Natural killer cell (primary cell): ENCODE data around the gene EML3. TPM values are rescaled to one million over a fixed set of nuclear protein-coding genes. Genes with fewer than 3 reads are reported as not detected.

Experiments
- ATAC-seq, 3 donors: fragments of 150-1000 bp in 2 of 3; fragments of 200-7000 bp in 1 of 3; cut with Tn5 transposase; 1 replicate in 1 of 3; 2 replicates in 2 of 3; pipeline ENCODE4 v1.10.0; 2021; ENCODE audit warnings: mild to moderate bottlenecking in 2 of 3, moderate library complexity in 2 of 3
- DNase-seq, 2 donors: peaks; one replicate each; pipeline versions ENCODE4 v3.0.0 to v3.0.0-alpha.2; 2013 to 2021; ENCODE audit warnings: mixed read lengths in 1 of 2
- H3K27ac ChIP-seq: one replicate; pipeline ENCODE4 v1.5.1; 2013; ENCODE audit warnings: mild to moderate bottlenecking, low read length
- H3K27me3 ChIP-seq: one replicate; pipeline ENCODE4 v1.6.1; 2013; ENCODE audit warnings: low read length; ENCODE audit not compliant: control insufficient read depth, insufficient read depth
- H3K36me3 ChIP-seq: one replicate; pipeline ENCODE4 v1.6.1; 2013; ENCODE audit warnings: low read length; ENCODE audit not compliant: control insufficient read depth, insufficient read depth
- H3K4me1 ChIP-seq: one replicate; pipeline ENCODE4 v1.6.1; 2013; ENCODE audit warnings: low read length; ENCODE audit not compliant: control insufficient read depth, insufficient read depth
- H3K4me3 ChIP-seq: one replicate; pipeline ENCODE4 v1.5.1; 2013; ENCODE audit warnings: low read length
- H3K9me3 ChIP-seq: one replicate; pipeline ENCODE4 v1.6.1; 2013; ENCODE audit warnings: low read length; ENCODE audit not compliant: control insufficient read depth, insufficient read depth
- H3K27ac Mint-ChIP-seq, 2 donors: one replicate each; pipeline ENCODE4 v1.8.0; 2022; ENCODE audit warnings: mild to moderate bottlenecking in 2 of 2, mixed read lengths in 2 of 2, moderate library complexity in 1 of 2
- H3K27me3 Mint-ChIP-seq, 2 donors: one replicate each; pipeline ENCODE4 v1.8.0; 2022; ENCODE audit warnings: low read depth in 2 of 2, mixed read lengths in 2 of 2
- H3K36me3 Mint-ChIP-seq: one replicate; pipeline ENCODE4 v1.8.0; 2022; ENCODE audit warnings: mixed read lengths
- H3K4me1 Mint-ChIP-seq, 2 donors: one replicate each; pipeline ENCODE4 v1.8.0; 2022; ENCODE audit warnings: mixed read lengths in 2 of 2
- H3K4me3 Mint-ChIP-seq: one replicate; pipeline ENCODE4 v1.8.0; 2022; ENCODE audit warnings: mild to moderate bottlenecking, moderate library complexity, mixed read lengths
- H3K9me3 Mint-ChIP-seq, 2 donors: one replicate each; pipeline ENCODE4 v1.8.0; 2022; ENCODE audit warnings: mixed read lengths in 2 of 2
- WGBS: methylation state at CpG from one replicate; pipeline ENCODE4 v1.1.7; 2013; ENCODE audit warnings: missing lambda C conversion rate; ENCODE audit not compliant: insufficient coverage; 5-methylcytosine and 5-hydroxymethylcytosine counted together
- intact Hi-C: fragments of 100-400 bp; cut with micrococcal nuclease; formaldehyde crosslinking; loops from one replicate; pipeline ENCODE4 v1.14.2; 2022
- total RNA-seq, 4 donors: library from RNA; stranded (reverse); fragments of 120-200 nt in 1 of 4; gene quantifications; one replicate each; pipeline versions ENCODE4 v1.2.3 to v1.2.4, GENCODE V29; 2013 to 2022
- TF ChIP-seq, protein P1 (sequence below): fragments of 200-600 bp; IDR thresholded peaks from one replicate; pipeline ENCODE4 v1.8.0; 2022; ENCODE audit warnings: antibody characterized with exemption

The EML3 gene, protein sequence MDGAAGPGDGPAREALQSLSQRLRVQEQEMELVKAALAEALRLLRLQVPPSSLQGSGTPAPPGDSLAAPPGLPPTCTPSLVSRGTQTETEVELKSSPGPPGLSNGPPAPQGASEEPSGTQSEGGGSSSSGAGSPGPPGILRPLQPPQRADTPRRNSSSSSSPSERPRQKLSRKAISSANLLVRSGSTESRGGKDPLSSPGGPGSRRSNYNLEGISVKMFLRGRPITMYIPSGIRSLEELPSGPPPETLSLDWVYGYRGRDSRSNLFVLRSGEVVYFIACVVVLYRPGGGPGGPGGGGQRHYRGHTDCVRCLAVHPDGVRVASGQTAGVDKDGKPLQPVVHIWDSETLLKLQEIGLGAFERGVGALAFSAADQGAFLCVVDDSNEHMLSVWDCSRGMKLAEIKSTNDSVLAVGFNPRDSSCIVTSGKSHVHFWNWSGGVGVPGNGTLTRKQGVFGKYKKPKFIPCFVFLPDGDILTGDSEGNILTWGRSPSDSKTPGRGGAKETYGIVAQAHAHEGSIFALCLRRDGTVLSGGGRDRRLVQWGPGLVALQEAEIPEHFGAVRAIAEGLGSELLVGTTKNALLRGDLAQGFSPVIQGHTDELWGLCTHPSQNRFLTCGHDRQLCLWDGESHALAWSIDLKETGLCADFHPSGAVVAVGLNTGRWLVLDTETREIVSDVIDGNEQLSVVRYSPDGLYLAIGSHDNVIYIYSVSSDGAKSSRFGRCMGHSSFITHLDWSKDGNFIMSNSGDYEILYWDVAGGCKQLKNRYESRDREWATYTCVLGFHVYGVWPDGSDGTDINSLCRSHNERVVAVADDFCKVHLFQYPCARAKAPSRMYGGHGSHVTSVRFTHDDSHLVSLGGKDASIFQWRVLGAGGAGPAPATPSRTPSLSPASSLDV
- 100 to 1,000 TPM; 221 to 233 (median 232) TPM for total RNA-seq
- total RNA-seq (2013): 54.1 TPM

DNA sequence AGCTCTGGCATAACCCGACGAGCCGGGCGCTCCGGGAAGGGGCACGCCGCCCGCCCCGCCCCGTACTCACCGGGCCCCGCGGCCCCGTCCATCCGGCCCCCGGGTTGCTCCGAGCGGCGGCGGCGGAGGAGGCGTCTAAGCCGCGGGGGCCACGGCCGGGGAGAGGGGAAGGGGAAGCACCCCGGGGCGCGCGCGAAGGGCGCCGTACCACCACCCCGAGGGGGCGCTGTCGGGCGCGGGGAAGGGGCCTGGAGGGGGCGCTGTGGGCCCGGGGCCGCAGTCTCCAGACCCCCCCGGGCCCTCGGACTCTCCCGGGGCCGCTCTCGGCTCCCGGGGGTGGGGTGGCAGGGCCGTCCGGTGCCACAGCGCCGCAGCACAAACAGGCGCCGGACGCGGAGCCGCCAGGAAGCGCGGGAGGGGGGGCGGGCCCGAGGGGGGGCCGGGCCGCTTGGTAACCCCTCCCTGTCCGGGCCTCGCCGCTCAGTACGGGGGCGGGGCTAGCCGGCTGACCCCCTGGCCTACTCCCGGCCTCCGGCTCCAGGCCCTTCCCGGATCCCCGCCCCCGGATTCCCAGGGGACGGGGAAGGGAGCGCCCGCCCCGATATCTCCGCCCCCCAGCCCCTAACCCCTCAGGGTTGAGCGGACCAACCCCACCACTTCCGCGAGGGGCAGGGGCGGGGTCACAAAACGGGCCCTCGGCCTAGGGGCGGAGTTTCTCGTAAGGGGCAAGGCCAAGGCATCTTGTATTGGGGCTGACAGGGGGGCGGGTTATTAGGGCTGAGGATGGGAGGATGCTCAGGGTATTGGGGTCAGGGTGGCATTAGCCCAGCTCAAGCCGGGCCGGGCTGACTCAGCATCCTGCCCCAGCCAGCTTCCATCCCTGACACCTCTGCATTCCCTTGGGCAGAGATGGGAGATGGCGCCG, at the start of gene EML3, which contains the start of gene ROM1:
TSS of gene EML3 (minus strand) at position 410 of the 925 bp plus-strand sequence. CDS start at position 92, 318 bp downstream.
TSS of gene ROM1 (plus strand) at position 892 of the 925 bp plus-strand sequence. CDS start at position 917, 25 bp downstream.
- Histone ChIP-seq H3K4me3 (peak within 1 kb of the TSS; percentile 64), H3K27me3 (no peaks in the 10 kb centered on the region), H3K36me3 (peaks cover 39% of the 10 kb centered on the region), H3K4me1 (peaks cover 27% of the 10 kb centered on the region), H3K9me3 (no peaks in the 10 kb centered on the region), H3K27ac (peak within 1 kb of the TSS; percentile 89)
- Mint-ChIP-seq H3K4me3 (peak within 1 kb of the TSS; percentile 96), H3K36me3 (no peaks in the 10 kb centered on the region), H3K27me3 (no peaks in the 10 kb centered on the region), H3K9me3 (no peaks in the 10 kb centered on the region), H3K27ac (peak within 1 kb of the TSS; percentile 95 to 98), H3K4me1 (peaks cover 18 to 52% of the 10 kb centered on the region in 2 donors)
- peak; percentile 86 to 91 for DNase-seq
- TF ChIP-seq, protein P1, sequence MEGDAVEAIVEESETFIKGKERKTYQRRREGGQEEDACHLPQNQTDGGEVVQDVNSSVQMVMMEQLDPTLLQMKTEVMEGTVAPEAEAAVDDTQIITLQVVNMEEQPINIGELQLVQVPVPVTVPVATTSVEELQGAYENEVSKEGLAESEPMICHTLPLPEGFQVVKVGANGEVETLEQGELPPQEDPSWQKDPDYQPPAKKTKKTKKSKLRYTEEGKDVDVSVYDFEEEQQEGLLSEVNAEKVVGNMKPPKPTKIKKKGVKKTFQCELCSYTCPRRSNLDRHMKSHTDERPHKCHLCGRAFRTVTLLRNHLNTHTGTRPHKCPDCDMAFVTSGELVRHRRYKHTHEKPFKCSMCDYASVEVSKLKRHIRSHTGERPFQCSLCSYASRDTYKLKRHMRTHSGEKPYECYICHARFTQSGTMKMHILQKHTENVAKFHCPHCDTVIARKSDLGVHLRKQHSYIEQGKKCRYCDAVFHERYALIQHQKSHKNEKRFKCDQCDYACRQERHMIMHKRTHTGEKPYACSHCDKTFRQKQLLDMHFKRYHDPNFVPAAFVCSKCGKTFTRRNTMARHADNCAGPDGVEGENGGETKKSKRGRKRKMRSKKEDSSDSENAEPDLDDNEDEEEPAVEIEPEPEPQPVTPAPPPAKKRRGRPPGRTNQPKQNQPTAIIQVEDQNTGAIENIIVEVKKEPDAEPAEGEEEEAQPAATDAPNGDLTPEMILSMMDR: peak; percentile 97
- intact Hi-C loops: loop anchor here (1.0 to 5.0 kb wide), 3 partner anchors 9 to 95 kb away; partner anchors contain the start of genes B3GAT3, BSCL2, C11orf98 and CSKMT
- WGBS: 3% methylated on average over 85 of the region's 91 CpGs
- peak; percentile 75 to 89 (median 76) for ATAC-seq

DNA sequence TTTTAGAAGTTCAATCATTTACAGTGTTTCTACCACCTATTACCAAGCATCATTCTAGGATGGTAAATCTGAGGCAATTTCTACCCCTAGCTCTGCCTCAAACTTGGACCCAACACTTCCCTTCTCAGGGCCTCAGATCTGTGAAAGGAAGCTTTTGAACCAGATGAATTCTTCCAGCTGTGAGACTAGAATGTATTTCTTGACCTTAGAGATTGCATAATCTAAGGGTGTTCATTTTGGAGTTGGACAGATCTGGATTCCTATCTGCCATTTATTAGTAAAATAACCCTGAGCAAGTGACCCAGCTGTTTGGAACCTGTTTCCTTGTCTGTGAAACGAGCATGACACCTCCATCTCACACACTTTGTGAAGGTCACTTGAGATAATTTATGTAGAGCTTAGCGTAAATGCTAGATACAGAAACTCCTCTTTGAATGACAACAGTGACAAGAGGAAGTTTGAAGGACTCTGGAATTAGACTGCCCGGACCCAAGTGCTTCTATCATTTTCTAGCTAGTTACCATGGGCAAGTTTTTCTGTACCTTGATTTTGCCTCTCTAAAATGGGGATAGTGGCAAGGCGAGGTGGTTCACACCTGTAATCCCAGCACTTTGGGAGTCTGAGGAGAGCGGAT, 44.3 kb upstream of the EML3 start:
- Mint-ChIP-seq H3K36me3 (no peaks in the 10 kb centered on the region), H3K4me3 (peak overlapping the region; percentile 31), H3K27ac (no peak overlapping the region), H3K27me3 (peaks cover 0 to 3% of the 10 kb centered on the region in 2 donors), H3K9me3 (no peaks in the 10 kb centered on the region), H3K4me1 (peaks cover 15% of the 10 kb centered on the region in 2 donors)
- Histone ChIP-seq H3K4me3 (no peak overlapping the region), H3K36me3 (no peaks in the 10 kb centered on the region), H3K4me1 (peaks cover 14% of the 10 kb centered on the region), H3K9me3 (no peaks in the 10 kb centered on the region), H3K27me3 (no peaks in the 10 kb centered on the region), H3K27ac (no peak overlapping the region)
- no peak for ATAC-seq
- TF ChIP-seq, protein P1: no peak
- WGBS: 59% methylated on average over 5 of the region's 5 CpGs
- no peak for DNase-seq
- intact Hi-C loops: no loop called here

DNA sequence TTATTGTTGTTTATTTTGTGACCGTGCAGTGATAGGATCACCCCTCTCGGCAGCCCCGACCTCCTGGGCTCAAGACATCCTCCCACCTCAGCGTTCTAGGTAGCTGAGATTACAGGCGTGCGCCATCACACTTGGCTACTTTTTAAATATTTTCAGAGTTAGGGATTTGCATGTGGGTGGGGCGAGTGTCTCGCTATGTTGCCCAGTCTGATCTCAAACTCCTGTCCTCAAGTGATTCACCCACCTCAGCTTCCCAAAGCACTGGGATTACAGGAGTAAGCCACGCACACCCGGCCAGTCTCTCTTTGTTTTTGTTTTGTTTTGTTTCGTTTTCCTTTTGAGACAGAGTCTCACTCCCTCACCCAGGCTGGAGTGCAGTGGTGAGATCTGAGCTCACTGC, 41.7 kb upstream of the EML3 start:
- no peaks in the 10 kb centered on the region for H3K9me3 Mint-ChIP-seq
- Histone ChIP-seq H3K4me3 (no peak overlapping the region), H3K36me3 (peaks cover 6% of the 10 kb centered on the region), H3K27ac (no peak overlapping the region), H3K27me3 (no peaks in the 10 kb centered on the region), H3K4me1 (peaks cover 22% of the 10 kb centered on the region), H3K9me3 (no peaks in the 10 kb centered on the region)
- WGBS: 94% methylated on average over 7 of the region's 11 CpGs
- peaks cover 0 to 3% of the 10 kb centered on the region in 2 donors for H3K27me3 Mint-ChIP-seq
- H3K4me1 Mint-ChIP-seq: peaks cover 15 to 17% of the 10 kb centered on the region in 2 donors
- DNase-seq (peak in 1 of 2 donors; percentile 5), ATAC-seq (no peak)
- intact Hi-C loops: no loop called here
- TF ChIP-seq, protein P1: no peak
- H3K36me3 Mint-ChIP-seq: no peaks in the 10 kb centered on the region
- H3K4me3 Mint-ChIP-seq: peak overlapping the region; percentile 52
- peak overlapping the region; percentile 98 to 99 for H3K27ac Mint-ChIP-seq
